Measurements from ENCODE around the gene TRIM50. TPM values are rescaled to one million over a fixed set of nuclear protein-coding genes. Genes with fewer than 3 reads are reported as not detected.
A peak's percentile ranks its signal among the peaks of the same experiment; 100 is the strongest.
"Not testable (repeated sequence)": the region's sequence is repeated elsewhere in the genome, so short reads cannot be mapped to it uniquely, and the experiment has no call there.

Gene TRIM50
- total and polyA plus RNA-seq, 2 experiments from 2014 or later, result 0.10 TPM; not detected in 1

DNA sequence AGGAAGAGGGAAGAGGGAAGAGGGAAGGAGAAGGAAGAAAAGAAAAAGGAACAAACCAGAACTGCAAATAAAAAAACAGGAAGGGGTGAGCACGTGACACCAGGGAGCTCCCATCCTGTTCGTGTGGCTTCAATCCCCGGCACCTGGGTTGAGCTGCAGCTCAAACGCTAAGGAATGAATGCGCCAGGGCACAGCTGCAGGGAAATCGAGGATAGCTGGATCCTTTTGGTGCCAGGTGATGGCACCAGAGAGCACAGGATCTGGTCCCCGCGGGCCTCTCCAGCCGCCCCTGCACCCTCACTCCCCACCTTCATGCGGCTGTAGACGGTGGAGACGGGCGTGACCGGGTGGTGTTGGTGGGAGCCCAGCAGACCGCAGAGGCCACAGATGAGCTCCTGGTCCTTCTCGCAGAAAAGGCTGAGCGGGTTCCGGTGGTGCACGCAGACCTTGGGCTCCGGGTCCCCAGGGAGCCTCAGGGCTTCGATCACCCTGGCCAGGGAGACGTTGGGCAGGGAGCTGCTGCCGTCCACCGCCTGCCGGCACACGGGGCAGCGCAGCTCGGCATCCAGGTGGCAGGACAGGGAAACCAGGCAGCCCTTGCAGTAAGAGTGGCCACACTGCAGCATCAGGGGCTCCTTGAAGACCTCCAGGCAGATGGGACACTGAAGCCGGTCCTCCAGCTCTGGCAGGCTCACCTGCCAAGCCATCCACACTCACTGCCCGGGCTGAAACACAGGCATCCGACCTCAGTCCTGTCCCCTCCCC is 3.6 kb downstream of the TRIM50 start:
- Mint-ChIP-seq H3K4me3 (peak overlapping the region; percentile 19; the same call in 1 of the 3 replicates), H3K27me3 (ENCODE audit: insufficient read depth, low read depth, poor library complexity) (peaks cover 19% of the 10 kb centered on the region)
- TF ChIP-seq, protein P1, sequence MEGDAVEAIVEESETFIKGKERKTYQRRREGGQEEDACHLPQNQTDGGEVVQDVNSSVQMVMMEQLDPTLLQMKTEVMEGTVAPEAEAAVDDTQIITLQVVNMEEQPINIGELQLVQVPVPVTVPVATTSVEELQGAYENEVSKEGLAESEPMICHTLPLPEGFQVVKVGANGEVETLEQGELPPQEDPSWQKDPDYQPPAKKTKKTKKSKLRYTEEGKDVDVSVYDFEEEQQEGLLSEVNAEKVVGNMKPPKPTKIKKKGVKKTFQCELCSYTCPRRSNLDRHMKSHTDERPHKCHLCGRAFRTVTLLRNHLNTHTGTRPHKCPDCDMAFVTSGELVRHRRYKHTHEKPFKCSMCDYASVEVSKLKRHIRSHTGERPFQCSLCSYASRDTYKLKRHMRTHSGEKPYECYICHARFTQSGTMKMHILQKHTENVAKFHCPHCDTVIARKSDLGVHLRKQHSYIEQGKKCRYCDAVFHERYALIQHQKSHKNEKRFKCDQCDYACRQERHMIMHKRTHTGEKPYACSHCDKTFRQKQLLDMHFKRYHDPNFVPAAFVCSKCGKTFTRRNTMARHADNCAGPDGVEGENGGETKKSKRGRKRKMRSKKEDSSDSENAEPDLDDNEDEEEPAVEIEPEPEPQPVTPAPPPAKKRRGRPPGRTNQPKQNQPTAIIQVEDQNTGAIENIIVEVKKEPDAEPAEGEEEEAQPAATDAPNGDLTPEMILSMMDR (conservative IDR thresholded peaks at IDR 0.05; ENCODE audit: low read depth in 2 of 2), result peak; percentile 48 to 79
- not testable (repeated sequence) for H3K4me1 ChIP-seq (ENCODE audit: insufficient read depth); H3K36me3 ChIP-seq (ENCODE audit: insufficient read depth); H3K27ac ChIP-seq (ENCODE audit: low read depth); H3K27ac Mint-ChIP-seq; H3F3A ChIP-seq (replicated peaks; ENCODE audit: low read depth); H3K9me2 ChIP-seq (ENCODE audit: insufficient read depth); H3K9me3 Mint-ChIP-seq; H4K20me1 ChIP-seq (replicated peaks; ENCODE audit: insufficient read depth); H3K36me3 Mint-ChIP-seq (ENCODE audit: low read depth); H3K79me2 ChIP-seq (replicated peaks; ENCODE audit: insufficient read depth); H3K4me1 Mint-ChIP-seq; H3K27me3 ChIP-seq (ENCODE audit: insufficient read depth)
- Histone ChIP-seq H3K4me3 (peak overlapping the region; percentile 29; the same call in 1 of the 2 replicates), H2AFZ (peak overlapping the region; percentile 83), H3K4me2 (peak overlapping the region; percentile 60)
- ATAC-seq (peak; percentile 91), DNase-seq (ENCODE audit: low spot score) (peak; percentile 95)

GRCh38 chr7:73323434-73324080 is 4.3 kb downstream of the TRIM50 start:
- not testable (repeated sequence) for H3K27me3 ChIP-seq (ENCODE audit: insufficient read depth); ATAC-seq; H3K4me1 Mint-ChIP-seq; H3K4me2 ChIP-seq; H3K4me3 Mint-ChIP-seq; H3K4me3 ChIP-seq; H3K9me2 ChIP-seq (ENCODE audit: insufficient read depth); H3K79me2 ChIP-seq (replicated peaks; ENCODE audit: insufficient read depth); H3K4me1 ChIP-seq (ENCODE audit: insufficient read depth); H3K27ac Mint-ChIP-seq; DNase-seq (ENCODE audit: low spot score); H4K20me1 ChIP-seq (replicated peaks; ENCODE audit: insufficient read depth); H3F3A ChIP-seq (replicated peaks; ENCODE audit: low read depth); H3K36me3 ChIP-seq (ENCODE audit: insufficient read depth); H3K36me3 Mint-ChIP-seq (ENCODE audit: low read depth); H3K9me3 Mint-ChIP-seq; H3K27ac ChIP-seq (ENCODE audit: low read depth)
- peak overlapping the region; percentile 80; the same call in 1 of the 2 replicates for H2AFZ ChIP-seq
- peaks cover 13% of the 10 kb centered on the region for H3K27me3 Mint-ChIP-seq (ENCODE audit: insufficient read depth, low read depth, poor library complexity)

DNA sequence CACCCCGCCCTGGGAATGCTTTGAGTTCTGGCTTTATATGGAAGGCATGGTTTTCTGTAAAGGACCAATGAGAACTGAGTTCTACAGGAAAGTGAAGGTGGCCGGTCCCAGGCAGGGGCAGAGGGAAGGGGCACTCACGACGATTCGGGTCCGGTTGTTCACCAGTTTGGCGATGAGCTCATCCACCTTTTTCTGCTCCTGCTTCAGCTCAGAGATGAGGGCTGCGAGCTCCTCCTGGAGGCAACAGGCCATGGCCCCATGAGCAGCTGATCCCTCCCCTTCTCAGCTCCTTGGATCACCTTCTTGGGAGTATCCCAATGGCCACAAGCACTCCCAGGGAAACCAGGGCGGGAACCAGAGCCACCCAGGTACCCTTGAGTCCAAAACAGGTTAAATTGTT is 7.9 kb downstream of the TRIM50 start:
- H3K4me1 Mint-ChIP-seq; H3K4me1 ChIP-seq (ENCODE audit: insufficient read depth); H3K79me2 ChIP-seq (replicated peaks; ENCODE audit: insufficient read depth); H3K4me3 Mint-ChIP-seq; H3K27me3 ChIP-seq (ENCODE audit: insufficient read depth); H2AFZ ChIP-seq; H3K4me2 ChIP-seq; H3K9me3 Mint-ChIP-seq; H3K27ac Mint-ChIP-seq; H3K36me3 ChIP-seq (ENCODE audit: insufficient read depth); H3K27ac ChIP-seq (ENCODE audit: low read depth); H4K20me1 ChIP-seq (replicated peaks; ENCODE audit: insufficient read depth); ATAC-seq; H3K4me3 ChIP-seq; DNase-seq (ENCODE audit: low spot score); H3K36me3 Mint-ChIP-seq (ENCODE audit: low read depth); H3F3A ChIP-seq (replicated peaks; ENCODE audit: low read depth); H3K9me2 ChIP-seq (ENCODE audit: insufficient read depth): not testable (repeated sequence)
- TF ChIP-seq, protein P1 (conservative IDR thresholded peaks at IDR 0.05; ENCODE audit: low read depth in 2 of 2), result peak in 1 of 2 experiments; percentile 22; a peak in 2 of 4 replicates
- H3K27me3 Mint-ChIP-seq (ENCODE audit: insufficient read depth, low read depth, poor library complexity), result peaks cover 10% of the 10 kb centered on the region

- not testable (repeated sequence) for H3K4me2 ChIP-seq; H4K20me1 ChIP-seq (replicated peaks; ENCODE audit: insufficient read depth); H3F3A ChIP-seq (replicated peaks; ENCODE audit: low read depth); H2AFZ ChIP-seq; DNase-seq (ENCODE audit: low spot score); H3K4me3 ChIP-seq; H3K9me3 Mint-ChIP-seq; H3K79me2 ChIP-seq (replicated peaks; ENCODE audit: insufficient read depth); ATAC-seq; H3K4me1 ChIP-seq (ENCODE audit: insufficient read depth); H3K9me2 ChIP-seq (ENCODE audit: insufficient read depth); H3K27ac ChIP-seq (ENCODE audit: low read depth); H3K27me3 ChIP-seq (ENCODE audit: insufficient read depth); H3K4me1 Mint-ChIP-seq; H3K36me3 Mint-ChIP-seq (ENCODE audit: low read depth); H3K27ac Mint-ChIP-seq; H3K4me3 Mint-ChIP-seq; H3K36me3 ChIP-seq (ENCODE audit: insufficient read depth)
- peaks cover 10% of the 10 kb centered on the region for H3K27me3 Mint-ChIP-seq (ENCODE audit: insufficient read depth, low read depth, poor library complexity)
Observed at GRCh38 chr7:73319541-73319940, 8.3 kb downstream of the TRIM50 start.

All from GM23338 (cell line).